HTERT RPE-1 (cell line): ENCODE results near the gene CHST10.
"Not testable (repeated sequence)": the region's sequence is repeated elsewhere in the genome, so short reads cannot be mapped to it uniquely, and the experiment has no call there.

Experiments used
- in situ Hi-C: fragments of 300-500 bp; cut with MboI; formaldehyde crosslinking; loops from 4 replicates; pipeline ENCODE4 v1.14.3; 2020; ENCODE audit warnings: low sequenced_read_pairs

Gene CHST10, protein sequence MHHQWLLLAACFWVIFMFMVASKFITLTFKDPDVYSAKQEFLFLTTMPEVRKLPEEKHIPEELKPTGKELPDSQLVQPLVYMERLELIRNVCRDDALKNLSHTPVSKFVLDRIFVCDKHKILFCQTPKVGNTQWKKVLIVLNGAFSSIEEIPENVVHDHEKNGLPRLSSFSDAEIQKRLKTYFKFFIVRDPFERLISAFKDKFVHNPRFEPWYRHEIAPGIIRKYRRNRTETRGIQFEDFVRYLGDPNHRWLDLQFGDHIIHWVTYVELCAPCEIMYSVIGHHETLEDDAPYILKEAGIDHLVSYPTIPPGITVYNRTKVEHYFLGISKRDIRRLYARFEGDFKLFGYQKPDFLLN

DNA sequence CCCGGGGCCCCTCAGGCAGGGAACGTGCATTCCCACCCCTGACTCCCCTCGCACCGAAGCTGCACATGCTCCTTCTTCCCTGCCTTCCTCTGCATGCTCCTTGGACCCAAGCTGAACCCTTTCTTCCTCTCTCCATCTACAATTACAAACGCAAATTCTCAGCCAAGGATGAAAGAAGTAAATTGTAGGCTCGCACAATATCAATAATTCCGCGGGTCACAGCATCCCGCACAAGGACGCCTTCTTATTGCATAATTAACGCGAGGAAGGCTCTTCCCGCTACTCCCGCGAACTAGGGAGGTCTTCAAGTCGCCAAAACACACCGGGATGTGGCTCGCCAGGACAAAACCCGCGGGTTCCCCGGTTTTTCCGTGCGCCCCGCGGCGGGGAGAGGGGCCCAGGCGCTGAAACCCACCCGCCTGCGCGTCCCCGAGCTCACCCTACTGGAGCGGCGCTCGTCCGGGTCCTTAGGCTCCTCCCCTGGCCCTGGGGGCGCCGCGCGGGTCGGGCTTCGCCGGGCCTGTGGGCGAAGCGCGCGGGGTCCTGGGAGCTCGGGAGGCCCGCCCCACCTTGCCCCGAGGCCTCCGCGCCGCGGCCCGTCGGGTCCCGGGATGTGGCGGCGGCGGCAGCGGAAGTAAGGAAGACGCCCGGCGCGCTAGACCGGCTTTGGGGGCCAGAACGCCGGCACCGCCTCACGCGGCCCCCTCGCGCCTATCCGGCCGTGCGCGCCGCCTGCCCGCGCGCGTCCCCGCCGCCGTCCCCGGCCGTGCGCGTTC, at the start of gene CHST10:
Gene CHST10 (minus strand): TSS at position 734 of the 776 bp plus-strand sequence. CDS start 10,993 bp downstream, outside the sequence.
- in situ Hi-C loops, result no loop called here

DNA sequence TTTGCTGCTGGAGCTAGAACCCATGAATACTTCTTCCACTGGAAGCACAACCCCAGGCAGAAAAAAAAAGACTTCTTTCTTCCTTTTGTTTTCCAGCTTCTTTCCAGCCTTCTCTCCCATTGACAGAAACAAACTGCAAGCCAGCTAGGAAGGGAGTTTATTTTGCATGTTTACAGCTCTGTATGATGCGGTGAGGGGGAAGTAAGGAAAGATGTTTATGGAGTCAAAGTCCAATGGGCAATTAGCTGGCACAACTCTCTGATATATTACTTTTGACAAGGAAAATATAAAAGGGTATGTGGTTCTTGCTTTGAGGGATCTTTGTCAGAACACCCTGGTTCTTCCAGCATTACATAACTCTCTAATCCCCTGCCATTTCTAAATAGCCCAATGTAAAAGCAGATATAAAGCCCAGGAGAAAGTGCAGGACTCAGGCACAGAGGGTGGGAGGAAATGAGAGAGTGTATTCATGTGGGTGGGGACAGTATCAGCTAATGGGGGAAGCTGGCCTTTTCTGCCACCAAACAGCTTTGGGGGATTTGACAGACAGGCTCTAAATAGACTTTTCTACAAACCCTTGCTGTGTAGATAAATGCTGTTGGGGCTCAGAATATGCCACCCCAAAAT, 43.5 kb upstream of the CHST10 start:
- in situ Hi-C loops, result no loop called here

DNA sequence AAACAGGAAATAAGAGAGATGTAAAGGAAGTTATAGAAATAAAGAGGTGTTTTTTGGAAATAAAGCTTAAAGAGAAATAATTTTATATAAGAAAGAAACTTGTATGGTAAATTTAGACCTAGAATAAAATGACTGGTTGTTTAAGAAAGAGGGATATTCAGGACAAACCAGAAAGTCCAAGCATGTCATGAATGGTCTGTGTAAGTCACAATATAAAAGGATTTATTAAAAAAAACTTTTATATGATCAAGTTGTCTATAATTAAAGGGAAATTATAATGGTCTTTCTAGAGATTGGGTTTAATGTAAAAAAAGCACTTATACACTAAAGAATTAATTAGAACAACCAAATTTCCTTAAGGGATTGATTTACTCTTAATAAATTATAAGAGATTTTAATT, 38.9 kb upstream of the CHST10 start:
- in situ Hi-C loops, result not testable (repeated sequence)

DNA sequence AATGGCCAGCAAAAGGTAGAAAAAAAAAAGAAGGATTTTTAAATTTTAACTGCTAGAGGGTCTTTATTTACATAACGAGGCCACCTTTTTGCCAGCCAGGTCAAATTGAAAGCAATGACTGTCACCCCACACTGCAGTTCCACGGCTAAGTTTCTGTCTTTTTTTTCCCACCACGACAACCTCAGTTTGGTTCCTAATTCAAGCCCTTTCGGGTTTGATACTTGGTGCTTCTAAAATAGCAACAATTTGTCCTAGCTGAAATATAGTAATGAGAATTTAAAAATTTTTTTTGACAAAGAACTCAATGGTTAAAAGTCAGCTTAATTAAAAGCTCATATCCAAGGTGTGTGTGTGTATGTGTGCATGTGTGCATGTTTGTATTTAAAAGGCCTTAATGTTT, 36.4 kb upstream of the CHST10 start:
- in situ Hi-C loops, result no loop called here

DNA sequence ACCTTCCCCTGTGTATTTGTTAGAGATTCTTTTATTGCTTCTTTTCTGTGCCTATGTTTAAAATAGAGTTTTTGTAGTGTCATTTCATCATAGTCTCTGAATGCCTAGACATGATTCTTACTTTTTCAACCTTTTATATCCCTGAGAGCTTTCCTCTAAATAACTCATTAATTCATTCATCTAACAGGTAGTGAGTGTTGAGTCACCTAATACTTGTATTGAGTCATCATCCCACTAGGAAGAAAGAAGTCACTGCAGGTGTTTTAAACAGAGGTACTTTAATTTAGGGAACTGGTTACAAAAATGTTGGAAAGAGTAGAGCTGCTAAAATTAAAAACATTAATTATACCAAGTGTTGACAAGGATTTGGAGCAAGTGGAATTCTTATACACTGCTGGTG, 34.3 kb upstream of the CHST10 start:
- in situ Hi-C loops, result no loop called here

DNA sequence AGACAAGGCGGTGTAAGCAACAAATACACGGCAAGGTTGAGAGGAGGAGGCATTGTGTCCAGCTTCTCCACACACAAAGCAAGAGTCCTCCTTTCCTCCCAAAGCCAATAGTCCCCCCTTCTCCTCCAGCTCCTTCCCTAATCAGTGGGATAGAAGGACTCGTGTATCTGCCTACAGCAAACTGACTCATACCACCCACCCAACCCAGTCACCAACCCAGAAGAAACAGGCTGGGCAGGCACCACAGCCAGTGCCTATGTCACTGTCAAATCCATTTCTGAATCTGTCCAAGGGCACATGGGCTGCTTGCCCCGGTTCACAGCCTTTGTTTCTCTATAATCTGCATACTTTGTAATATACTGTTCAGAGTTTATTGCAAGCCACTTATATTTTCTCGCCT, 33.6 kb upstream of the CHST10 start:
- in situ Hi-C loops, result no loop called here

DNA sequence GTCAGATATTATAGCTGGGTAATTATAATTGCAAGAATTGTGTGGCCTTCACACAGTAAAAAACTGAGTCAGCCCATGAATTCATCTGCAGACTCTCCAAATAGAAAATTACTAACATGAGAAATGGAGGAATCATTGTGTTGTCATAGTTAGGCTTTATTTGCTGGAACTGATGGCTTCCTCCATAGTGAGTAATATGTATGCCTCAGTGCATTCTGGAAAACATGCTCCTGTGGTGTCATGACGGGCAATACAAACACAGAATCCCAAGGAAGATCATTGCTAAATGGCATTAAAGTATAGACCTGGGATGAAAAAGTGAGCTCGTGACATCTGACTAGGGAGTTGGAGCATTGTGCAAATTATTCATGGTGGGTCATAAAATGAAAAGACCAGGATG, 29.2 kb upstream of the CHST10 start:
- in situ Hi-C loops, result no loop called here

DNA sequence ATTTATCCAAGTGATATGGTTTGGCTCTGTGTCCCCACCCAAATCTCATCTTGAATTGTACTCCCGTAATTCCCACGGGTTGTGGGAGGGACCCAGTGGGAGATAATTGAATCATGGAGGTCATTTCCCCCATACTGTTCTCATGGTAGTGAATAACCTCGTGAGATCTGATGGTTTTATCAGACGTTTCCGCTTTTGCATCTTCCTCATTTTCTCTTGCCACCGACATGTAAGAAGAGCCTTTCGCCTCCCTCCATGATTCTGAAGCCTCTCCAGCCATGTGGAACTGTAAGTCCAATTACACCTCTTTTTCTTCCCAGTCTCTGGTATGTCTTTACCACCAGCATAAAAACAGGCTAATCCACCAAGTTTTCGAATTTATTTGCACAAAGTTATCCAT, 20.3 kb upstream of the CHST10 start:
- in situ Hi-C loops, result no loop called here

DNA sequence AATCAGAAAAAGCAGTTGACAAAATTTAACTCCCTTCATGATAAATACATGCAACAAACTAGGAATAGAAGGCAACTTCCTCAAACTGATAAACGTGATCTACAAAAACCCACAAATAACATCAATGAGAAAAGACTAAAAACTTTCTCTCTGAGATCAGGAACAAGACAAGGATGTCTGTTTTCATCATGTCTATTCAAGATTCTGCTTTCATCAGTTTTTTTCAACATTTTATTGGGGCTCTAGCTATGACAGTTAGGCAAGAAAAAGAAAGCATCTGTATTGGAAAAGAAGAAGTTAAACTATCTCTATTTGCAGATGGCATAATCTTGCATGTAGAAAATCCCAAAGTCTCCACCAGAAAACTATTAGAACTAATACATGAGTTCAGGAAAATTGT, 12.3 kb upstream of the CHST10 start:
- in situ Hi-C loops, result no loop called here

DNA sequence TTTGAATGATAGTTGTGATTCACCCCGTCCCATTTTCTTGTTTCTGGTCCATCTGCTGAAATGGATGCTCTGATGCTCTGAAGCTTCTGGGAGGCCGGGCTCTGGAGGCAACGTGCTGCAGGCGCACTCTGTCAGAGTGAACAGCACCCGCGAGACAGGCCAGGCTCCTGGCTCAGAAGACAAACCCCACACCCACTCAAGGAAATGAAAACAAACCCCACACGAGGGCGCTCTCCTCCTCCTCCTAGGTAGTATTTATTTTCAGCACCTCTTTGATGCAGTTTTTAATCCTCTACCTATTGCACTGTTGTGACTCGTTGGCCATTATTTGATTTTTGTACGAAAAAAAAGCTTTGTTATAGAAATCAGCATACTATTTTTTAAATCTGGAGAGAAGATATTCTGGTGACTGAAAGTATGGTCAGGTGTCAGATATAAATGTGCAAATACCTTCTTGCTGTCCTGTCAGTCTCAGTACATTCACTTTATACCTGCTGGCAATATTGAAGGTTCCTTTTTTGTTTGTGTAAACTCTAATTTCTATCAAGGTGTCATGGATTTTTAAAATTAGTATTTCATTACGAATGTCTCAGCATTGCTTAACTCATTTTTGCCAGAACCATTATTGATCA, 10.3 kb upstream of the CHST10 start:
- in situ Hi-C loops, result no loop called here

DNA sequence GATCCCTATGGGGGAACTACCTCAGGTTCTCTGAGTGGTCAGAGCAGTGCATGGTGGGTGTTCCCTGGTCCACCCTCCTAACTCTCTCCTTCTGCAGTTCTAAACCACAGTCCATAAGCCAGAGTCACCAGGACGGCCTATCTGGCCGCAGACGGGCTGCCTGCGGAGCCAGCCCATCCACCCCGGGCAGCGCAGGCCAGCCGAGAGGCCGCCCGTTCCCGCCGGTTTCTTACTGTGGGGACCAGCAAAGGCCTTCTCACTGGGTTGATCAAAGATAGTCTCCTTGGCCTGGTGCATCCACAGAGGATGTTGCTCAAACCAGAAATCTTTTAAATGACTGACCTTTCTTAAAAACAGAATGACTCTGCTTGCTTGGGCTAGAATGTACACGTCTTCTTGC, 9.6 kb upstream of the CHST10 start:
- in situ Hi-C loops, result no loop called here

DNA sequence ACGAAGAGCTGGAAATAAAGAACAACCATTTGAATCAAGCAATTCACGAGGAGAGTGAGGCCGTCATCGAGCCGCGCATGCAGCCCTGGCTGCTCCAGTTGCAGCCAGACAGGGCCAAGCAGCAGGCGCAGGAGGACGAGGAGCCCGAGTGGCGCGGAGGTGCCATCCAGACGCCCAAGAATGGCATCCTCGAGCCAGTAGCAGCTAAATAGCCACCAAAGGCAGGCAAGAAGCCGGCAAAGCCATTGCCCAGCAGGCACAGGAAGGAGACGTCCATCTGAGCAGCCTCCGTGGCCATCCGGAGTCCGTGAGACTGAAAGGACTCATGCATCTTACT, 8.9 kb upstream of the CHST10 start:
- in situ Hi-C loops, result no loop called here

DNA sequence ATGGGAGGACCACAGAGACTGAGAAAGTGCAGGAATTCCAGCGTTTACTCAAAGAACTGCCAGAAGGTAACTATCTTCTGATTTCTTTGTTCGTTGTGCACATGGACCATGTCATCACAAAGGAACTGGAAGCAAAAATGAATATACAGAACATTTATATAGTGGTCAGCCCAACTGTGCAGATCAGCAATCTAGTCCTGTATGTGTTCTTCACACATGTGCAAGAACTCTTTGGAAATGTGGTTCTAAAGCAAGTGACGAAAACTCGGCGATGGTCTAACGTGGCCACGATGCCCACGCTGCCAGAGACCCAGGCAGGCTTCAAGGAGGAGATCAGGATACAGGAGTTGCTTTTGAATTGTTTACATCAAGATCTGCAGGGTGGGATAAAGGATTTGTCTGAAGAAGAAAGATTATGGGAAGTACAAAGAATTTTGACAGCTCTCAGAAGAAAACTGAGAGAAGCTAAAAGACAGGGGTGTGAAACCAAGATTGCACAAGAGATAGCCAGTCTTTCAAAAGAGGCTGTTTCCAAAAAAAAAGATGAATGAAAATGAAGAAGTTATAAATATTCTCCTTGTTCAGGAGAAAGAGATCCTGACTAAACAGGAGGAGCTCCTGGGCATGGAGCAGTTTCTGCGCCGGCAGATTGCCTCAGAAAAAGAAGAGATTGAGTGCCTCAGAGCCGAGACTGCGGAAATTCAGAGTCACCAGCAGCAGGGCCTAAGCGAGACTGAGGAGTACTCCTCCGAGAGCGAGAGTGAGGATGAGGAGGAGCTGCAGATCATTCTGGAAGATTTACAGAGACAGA, 8.3 kb upstream of the CHST10 start:
- in situ Hi-C loops, result no loop called here

DNA sequence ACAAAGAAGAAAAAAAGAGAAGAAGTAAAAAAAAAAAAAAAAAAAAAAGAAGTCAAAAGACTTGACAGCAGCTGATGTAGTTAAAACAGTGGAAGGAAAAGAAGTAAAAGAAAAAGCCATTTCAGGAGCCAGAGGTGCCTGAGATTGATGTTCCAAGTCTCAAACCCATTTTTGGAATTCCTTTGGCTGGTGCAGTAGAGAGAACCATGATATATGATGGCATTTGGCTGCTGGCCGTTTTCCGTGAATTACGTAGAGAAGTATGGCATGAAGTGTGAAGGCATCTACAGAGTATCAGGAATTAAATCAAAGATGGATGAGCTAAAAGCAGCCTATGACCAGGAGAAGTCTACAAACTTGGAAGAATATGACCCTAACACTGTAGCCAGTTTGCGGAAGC, 7.6 kb upstream of the CHST10 start:
- in situ Hi-C loops, result no loop called here

DNA sequence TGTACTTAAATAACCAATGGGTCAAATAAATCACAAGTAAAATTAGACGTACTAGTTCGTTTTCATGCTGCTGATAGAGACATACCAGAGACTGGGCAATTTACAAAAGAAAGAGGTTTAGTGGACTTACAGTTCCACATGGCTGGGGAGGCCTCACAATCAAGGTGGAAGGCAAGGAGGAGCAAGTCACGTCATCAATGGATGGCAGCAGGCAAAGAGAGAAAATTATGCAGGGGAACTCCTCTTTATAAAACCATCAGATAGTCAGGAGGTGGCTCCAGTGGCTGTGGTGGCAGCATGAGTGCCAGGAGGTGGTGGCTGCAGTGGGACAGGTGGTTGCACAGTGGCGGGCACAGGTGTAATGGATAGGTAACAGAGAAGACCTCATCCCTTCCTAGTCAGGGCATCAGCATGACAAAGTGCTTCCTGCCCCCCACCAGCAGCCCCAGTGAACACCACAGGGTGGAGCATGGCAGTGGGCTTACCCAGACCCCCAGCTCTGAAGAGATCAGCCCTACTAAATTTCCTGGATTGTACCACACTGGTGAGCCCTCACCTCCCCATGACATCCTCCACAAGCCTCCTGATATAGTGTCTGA, 6.9 kb upstream of the CHST10 start:
- in situ Hi-C loops, result no loop called here

DNA sequence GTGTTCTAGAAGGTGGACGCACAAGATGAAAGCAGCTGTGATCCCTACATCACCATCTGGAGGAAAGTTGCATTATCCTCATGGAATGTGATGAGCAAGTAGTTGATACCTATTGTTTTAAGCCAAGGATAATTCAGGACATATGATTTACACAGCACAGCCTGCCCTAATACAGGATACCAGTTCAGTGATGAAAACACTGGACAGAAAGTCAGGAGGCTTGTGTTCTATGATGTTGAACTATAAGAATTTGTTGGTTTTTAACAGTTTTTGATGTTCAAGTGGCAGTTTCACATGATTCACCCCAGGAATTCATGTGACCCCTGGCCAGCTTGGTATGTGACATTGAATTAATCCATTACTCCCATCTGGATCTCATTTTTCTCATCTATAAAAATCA, 6.2 kb upstream of the CHST10 start:
- in situ Hi-C loops, result no loop called here

DNA sequence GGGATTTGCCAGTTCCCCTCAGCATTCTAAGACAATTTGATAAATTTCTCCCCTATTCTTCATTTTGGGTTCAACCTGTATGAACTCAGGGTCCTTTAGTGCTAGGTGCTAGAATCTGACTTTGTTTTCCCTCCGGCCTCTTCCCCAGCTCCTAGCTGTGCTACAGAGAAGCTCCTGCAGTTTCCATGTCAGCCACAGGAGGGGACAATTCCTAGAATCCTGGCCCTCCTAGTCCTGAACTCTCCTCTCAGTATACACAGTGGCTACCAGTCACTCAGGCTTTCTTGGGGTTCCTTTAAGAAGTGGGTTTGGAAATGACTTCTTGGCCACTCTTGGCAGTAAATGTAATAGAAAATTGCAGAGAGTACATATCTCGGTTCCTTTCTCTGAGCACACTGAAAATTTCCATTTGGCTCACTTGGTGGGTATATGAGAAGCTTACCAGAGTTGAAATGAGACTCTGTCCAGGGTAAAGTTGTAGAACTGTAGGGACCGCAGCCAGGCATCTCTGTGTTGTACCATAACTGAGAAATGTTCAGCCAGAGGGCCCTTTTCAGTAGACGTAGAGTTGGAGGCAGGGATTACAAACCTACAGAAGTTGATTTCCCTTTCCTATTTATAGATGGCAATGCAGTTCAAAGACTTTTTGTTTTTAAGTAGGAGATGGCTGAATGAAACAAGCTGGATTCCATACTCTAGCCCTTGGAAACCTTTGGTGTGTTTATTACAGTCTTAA, 5.0 kb upstream of the CHST10 start:
- in situ Hi-C loops, result no loop called here

DNA sequence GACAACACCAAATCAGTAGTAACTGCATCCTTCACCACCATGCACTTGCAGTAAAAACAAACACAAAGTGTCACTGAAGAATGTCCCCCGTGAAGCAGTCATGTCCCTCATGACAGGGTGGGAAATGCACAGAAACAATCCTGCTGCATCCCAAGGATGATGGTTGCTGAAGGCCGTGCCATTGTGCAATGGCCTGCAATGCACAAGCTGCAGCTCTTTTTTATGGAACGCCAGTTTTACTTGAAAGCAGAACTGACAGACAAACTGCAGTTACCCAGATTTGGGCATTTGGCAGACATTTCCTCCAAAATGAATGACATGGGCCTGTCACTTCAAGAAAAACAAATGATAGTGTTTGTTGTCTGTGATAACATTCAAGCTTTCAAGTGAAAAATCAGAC, 2.4 kb upstream of the CHST10 start:
- in situ Hi-C loops, result no loop called here

DNA sequence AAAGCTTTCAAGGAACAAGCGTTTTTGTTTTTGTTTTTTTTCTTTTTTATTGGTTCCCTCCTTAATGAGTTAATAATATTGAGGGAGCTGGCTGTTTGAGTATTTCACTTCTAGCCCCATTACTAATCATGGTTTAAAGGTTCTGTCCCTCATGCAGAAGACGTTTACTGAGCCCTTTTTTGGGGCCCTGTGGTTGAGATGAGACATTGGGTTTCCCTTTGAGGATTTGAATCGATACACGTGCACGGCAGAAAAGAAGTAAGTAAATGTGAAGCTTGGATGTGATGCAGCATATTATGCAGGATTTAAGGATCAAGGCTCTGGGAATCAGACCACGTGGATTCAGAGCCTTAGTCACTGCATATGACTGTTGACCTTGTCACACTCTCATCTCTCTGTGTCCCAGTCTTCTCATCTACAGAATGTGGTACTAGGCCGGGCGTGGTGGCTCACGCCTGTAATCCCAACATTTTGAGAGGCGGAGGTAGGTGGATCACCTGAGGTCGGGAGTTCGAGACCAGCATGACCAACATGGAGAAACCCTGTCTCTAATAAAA, 1.0 kb upstream of the CHST10 start:
- in situ Hi-C loops, result no loop called here
